ENCODE results near the gene RPL31. TPM values are rescaled to one million over a fixed set of nuclear protein-coding genes. Genes with fewer than 3 reads are reported as not detected.

RPL31 gene
- total and polyA plus RNA-seq, 5 donors: 822 to 3,971 (median 937) TPM

DNA sequence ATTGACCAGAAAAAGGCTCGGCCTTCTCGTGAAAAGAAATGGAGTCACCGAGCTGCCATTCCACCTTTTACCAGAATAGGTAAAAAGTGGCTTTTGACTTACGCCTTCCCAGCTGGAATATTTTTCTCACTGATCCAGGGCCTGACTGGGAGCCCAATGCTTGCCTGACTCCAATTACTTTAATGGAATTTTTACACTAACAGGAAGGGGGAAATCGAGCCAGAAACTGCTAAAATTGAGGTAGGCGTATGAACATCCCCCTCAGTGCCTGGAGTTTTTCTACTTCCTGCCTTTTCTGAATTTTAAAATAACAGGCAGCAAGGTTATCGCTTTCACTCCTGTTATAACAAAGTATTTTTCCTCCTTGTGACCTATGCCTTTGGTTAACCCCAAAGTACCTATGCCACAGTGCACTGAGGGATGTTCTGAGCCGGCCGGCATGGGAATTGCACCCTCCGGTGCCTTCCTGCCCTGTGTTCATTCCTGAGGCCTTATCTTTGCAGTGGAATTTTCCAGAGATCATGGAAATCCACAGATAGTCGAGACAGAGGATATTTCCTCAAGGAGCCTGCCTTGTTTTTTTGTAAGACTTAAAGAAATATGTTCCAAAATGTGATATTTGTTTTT lies 18.3 kb upstream of the RPL31 start:
- Histone ChIP-seq H3K27ac (ENCODE audit: low read length) (peak overlapping the region; percentile 42), H3K27me3 (ENCODE audit: control insufficient read depth, insufficient read depth) (no peaks in the 10 kb centered on the region), H3K9me3 (ENCODE audit: control insufficient read depth, low read length) (no peaks in the 10 kb centered on the region), H3K4me1 (ENCODE audit: control insufficient read depth, insufficient read depth, low read length) (peaks cover 4% of the 10 kb centered on the region), H3K4me3 (ENCODE audit: low read length) (no peak overlapping the region)
- intact Hi-C loops (cut with DNase I): loop anchor here in 3 of 4 donors (2.0 to 10.0 kb wide), 5 partner anchors 169 to 376 kb away; no protein-coding TSS in a partner anchor
- WGBS: 46% methylated on average over 11 of the region's 11 CpGs
- peak; percentile 46 to 67 (median 63) for DNase-seq
- ATAC-seq: peak; percentile 81 to 95

- H3K4me1 ChIP-seq (ENCODE audit: control insufficient read depth, insufficient read depth, low read length): peaks cover 4% of the 10 kb centered on the region
- intact Hi-C loops (cut with DNase I): loop anchor here (2.0 to 10.0 kb wide), 6 partner anchors 168 to 378 kb away; no protein-coding TSS in a partner anchor
- no peak overlapping the region for H3K4me3 ChIP-seq (ENCODE audit: low read length)
- ATAC-seq (peak; percentile 67 to 70), DNase-seq (peak; percentile 81 to 91 (median 91))
- no peak overlapping the region for H3K27ac ChIP-seq (ENCODE audit: low read length)
- no peaks in the 10 kb centered on the region for H3K9me3 ChIP-seq (ENCODE audit: control insufficient read depth, low read length)
- H3K27me3 ChIP-seq (ENCODE audit: control insufficient read depth, insufficient read depth): no peaks in the 10 kb centered on the region
- WGBS: 32% methylated on average over 7 of the region's 7 CpGs
Observed at GRCh38 chr2:100984892-100985307, 17.2 kb upstream of the RPL31 start.

DNA sequence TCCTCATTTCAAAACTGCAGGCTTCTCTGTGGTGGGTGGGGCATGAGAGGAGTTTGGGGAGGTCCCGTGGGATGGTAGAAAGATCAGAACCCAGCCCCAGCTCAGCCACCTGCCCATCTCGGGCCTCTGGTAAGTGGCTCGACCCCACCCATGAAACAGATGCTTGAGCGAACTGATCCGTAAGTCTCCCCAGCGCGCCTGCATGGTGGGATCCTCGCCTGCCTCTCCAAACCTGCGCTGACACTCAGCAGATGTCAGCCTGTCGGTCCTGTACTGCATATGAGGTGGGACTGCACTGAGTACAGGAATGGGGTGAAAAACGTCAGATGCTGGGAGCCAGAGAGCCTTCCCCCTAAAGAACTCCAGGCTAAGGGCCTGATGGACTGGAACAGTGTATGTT lies 15.9 kb upstream of the RPL31 start:
- Histone ChIP-seq H3K9me3 (ENCODE audit: control insufficient read depth, low read length) (no peaks in the 10 kb centered on the region), H3K4me3 (ENCODE audit: low read length) (no peak overlapping the region), H3K27ac (ENCODE audit: low read length) (no peak overlapping the region), H3K4me1 (ENCODE audit: control insufficient read depth, insufficient read depth, low read length) (peaks cover 4% of the 10 kb centered on the region), H3K27me3 (ENCODE audit: control insufficient read depth, insufficient read depth) (no peaks in the 10 kb centered on the region)
- DNase-seq (no peak), ATAC-seq (no peak)
- WGBS: 90% methylated on average over 11 of the region's 11 CpGs
- intact Hi-C loops (cut with DNase I): loop anchor here in 3 of 4 donors (5.0 to 10.0 kb wide), 3 partner anchors 169 to 379 kb away; no protein-coding TSS in a partner anchor

DNA sequence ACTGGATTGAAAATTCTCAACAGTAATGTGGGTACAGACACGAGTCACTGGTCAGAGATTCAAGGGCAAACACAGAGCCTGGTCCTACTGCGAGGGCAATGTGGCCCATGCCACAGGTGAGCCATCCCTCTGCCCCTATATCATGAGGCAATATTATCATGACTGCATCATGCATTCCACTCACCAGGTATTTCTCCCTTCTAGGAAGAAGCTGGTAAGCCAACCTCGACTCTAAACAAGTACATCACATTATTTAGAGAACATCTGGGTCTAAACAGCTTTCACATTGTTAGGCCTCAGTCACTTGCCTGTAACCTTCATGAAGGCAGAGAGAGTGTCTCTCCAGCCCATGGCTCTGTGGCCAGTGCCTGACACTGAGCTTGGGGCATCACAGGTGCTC lies 14.6 kb upstream of the RPL31 start:
- H3K4me1 ChIP-seq (ENCODE audit: control insufficient read depth, insufficient read depth, low read length): peaks cover under 1% of the 10 kb centered on the region
- H3K9me3 ChIP-seq (ENCODE audit: control insufficient read depth, low read length): no peaks in the 10 kb centered on the region
- ATAC-seq (no peak), DNase-seq (no peak)
- no peaks in the 10 kb centered on the region for H3K27me3 ChIP-seq (ENCODE audit: control insufficient read depth, insufficient read depth)
- 85% methylated on average over 3 of the region's 3 CpGs for WGBS
- no peak overlapping the region for H3K4me3 ChIP-seq (ENCODE audit: low read length)
- intact Hi-C loops (cut with DNase I): loop anchor here in 3 of 4 donors (5.0 to 10.0 kb wide), 3 partner anchors 170 to 380 kb away; no protein-coding TSS in a partner anchor
- no peak overlapping the region for H3K27ac ChIP-seq (ENCODE audit: low read length)

- no peaks in the 10 kb centered on the region for H3K27me3 ChIP-seq (ENCODE audit: control insufficient read depth, insufficient read depth)
- DNase-seq: no peak
- no peaks in the 10 kb centered on the region for H3K9me3 ChIP-seq (ENCODE audit: control insufficient read depth, low read length)
- H3K4me1 ChIP-seq (ENCODE audit: control insufficient read depth, insufficient read depth, low read length): no peaks in the 10 kb centered on the region
- H3K27ac ChIP-seq (ENCODE audit: low read length): no peak overlapping the region
- WGBS: 93% methylated on average over 4 of the region's 4 CpGs
- H3K4me3 ChIP-seq (ENCODE audit: low read length): no peak overlapping the region
- no peak for ATAC-seq
- intact Hi-C loops (cut with DNase I): loop anchor here in 3 of 4 donors (5.0 to 10.0 kb wide), 3 partner anchors 171 to 381 kb away; no protein-coding TSS in a partner anchor
Observed at GRCh38 chr2:100987974-100988373, 14.1 kb upstream of the RPL31 start.

DNA sequence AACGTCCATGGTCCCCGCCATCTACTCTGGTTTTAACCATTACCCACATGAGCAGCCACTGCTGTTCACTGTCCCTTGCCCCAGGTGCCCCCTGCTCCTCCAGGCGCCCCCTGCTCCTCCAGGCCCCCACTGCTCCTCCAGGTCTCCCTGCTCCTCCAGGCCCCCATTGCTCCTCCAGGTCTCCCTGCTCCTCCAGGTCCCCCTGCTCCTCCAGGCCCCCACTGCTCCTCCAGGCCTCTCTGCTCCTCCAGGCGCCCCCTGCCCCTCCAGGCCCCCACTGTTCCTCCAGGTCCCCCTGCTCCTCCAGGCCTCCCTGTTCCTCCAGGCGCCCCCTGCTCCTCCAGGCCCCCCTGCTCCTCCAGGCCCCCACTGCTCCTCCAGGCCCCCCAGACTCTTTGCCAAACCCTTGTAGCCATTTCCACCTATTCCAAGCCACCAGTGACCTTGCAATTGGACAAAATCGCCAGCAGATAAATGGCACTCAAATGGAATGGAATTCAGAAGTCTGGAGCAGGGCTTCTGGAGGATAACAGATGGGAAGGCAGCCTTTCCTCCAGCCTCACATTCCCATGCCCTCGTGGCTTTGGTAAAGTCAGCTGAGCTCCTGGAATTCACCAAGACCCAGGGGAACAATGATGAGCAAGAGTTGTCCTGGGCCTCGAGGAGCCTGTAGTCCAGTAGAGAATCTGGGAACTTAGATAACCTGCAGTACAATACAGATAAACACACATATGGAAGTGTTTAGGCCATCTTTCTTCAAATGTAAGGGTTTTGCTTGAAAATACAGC lies 13.3 kb upstream of the RPL31 start:
- DNase-seq: no peak
- no peak for ATAC-seq
- WGBS: 76% methylated on average over 8 of the region's 8 CpGs
- Histone ChIP-seq H3K27ac (ENCODE audit: low read length) (no peak overlapping the region), H3K27me3 (ENCODE audit: control insufficient read depth, insufficient read depth) (no peaks in the 10 kb centered on the region), H3K9me3 (ENCODE audit: control insufficient read depth, low read length) (no peaks in the 10 kb centered on the region), H3K4me1 (ENCODE audit: control insufficient read depth, insufficient read depth, low read length) (no peaks in the 10 kb centered on the region), H3K4me3 (ENCODE audit: low read length) (no peak overlapping the region)
- intact Hi-C loops (cut with DNase I): loop anchor here in 3 of 4 donors (5.0 to 10.0 kb wide), 3 partner anchors 172 to 382 kb away; no protein-coding TSS in a partner anchor

DNA sequence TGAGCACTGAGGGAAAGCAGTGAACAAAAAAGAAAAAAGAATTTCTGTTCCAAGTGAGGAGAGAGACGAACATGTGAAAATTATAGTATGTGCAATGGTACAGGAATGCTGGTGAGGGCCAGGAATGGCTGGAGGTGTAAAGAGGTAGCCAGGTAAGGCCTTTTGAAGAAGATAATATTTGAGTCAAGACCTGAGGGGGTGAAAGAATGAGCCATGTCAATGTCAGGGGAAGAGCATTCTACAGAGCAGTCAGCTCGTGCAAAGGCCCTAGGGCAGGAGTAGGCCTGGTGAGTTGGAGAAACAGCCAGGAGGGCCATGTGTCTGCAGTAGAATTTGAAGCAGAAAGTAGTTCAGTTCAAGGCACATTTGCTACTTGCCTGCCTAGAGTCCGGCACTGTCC lies 12.4 kb upstream of the RPL31 start:
- intact Hi-C loops (cut with DNase I): loop anchor here in 3 of 4 donors (5.0 to 10.0 kb wide), 3 partner anchors 172 to 382 kb away; no protein-coding TSS in a partner anchor
- no peaks in the 10 kb centered on the region for H3K4me1 ChIP-seq (ENCODE audit: control insufficient read depth, insufficient read depth, low read length)
- H3K4me3 ChIP-seq (ENCODE audit: low read length): no peak overlapping the region
- WGBS: 93% methylated on average over 3 of the region's 3 CpGs
- no peak overlapping the region for H3K27ac ChIP-seq (ENCODE audit: low read length)
- H3K27me3 ChIP-seq (ENCODE audit: control insufficient read depth, insufficient read depth): no peaks in the 10 kb centered on the region
- DNase-seq: no peak
- no peaks in the 10 kb centered on the region for H3K9me3 ChIP-seq (ENCODE audit: control insufficient read depth, low read length)
- ATAC-seq: no peak

GRCh38 chr2:100990166-100990565 lies 11.9 kb upstream of the RPL31 start:
- Histone ChIP-seq H3K4me3 (ENCODE audit: low read length) (no peak overlapping the region), H3K4me1 (ENCODE audit: control insufficient read depth, insufficient read depth, low read length) (no peaks in the 10 kb centered on the region), H3K27me3 (ENCODE audit: control insufficient read depth, insufficient read depth) (no peaks in the 10 kb centered on the region), H3K27ac (ENCODE audit: low read length) (no peak overlapping the region), H3K9me3 (ENCODE audit: control insufficient read depth, low read length) (no peaks in the 10 kb centered on the region)
- 91% methylated on average over 9 of the region's 9 CpGs for WGBS
- intact Hi-C loops (cut with DNase I): no loop called here
- no peak for ATAC-seq
- DNase-seq: no peak

GRCh38 chr2:100990650-100991403 lies 11.3 kb upstream of the RPL31 start:
- ATAC-seq: no peak

GRCh38 chr2:100991404-100991773 lies 10.7 kb upstream of the RPL31 start:
- intact Hi-C loops (cut with DNase I): no loop called here
- no peak overlapping the region for H3K4me3 ChIP-seq (ENCODE audit: low read length)
- 84% methylated on average over 5 of the region's 5 CpGs for WGBS
- ATAC-seq: no peak
- no peaks in the 10 kb centered on the region for H3K9me3 ChIP-seq (ENCODE audit: control insufficient read depth, low read length)
- H3K27me3 ChIP-seq (ENCODE audit: control insufficient read depth, insufficient read depth): no peaks in the 10 kb centered on the region
- H3K4me1 ChIP-seq (ENCODE audit: control insufficient read depth, insufficient read depth, low read length): no peaks in the 10 kb centered on the region
- H3K27ac ChIP-seq (ENCODE audit: low read length): no peak overlapping the region
- DNase-seq: no peak

More at GRCh38 chr2:100990650-100991403, 11.3 kb upstream of the RPL31 start:
- Histone ChIP-seq H3K27me3 (ENCODE audit: control insufficient read depth, insufficient read depth) (no peaks in the 10 kb centered on the region), H3K27ac (ENCODE audit: low read length) (no peak overlapping the region), H3K4me1 (ENCODE audit: control insufficient read depth, insufficient read depth, low read length) (no peaks in the 10 kb centered on the region), H3K9me3 (ENCODE audit: control insufficient read depth, low read length) (no peaks in the 10 kb centered on the region), H3K4me3 (ENCODE audit: low read length) (no peak overlapping the region)
- no peak for DNase-seq
- 83% methylated on average over 24 of the region's 24 CpGs for WGBS
- intact Hi-C loops (cut with DNase I): no loop called here
